H1 (cell line): ENCODE data around the gene AVPR2. TPM values are rescaled to one million over a fixed set of nuclear protein-coding genes. Genes with fewer than 3 reads are reported as not detected.

ENCODE experiments used
- BACH1 ChIP-seq: IDR thresholded peaks from 2 replicates; pipeline ENCODE4 v1.6.1; 2012; ENCODE audit warnings: low read length, improper control_type of control experiment
- TAF1 ChIP-seq: IDR thresholded peaks from 2 replicates; pipeline ENCODE4 v1.6.1; 2011; ENCODE audit warnings: mild to moderate bottlenecking, low read depth, low read length
- polyA plus RNA-seq, 7 experiments: library from polyadenylated mRNA; depleted of rRNA in 3 of 7; stranded (reverse) in 5 of 7; unstranded in 2 of 7; fragments of >200 nt in 5 of 7; fragments of 200-250 nt in 2 of 7; gene quantifications; 1 replicate in 5 of 7; 2 replicates in 1 of 7; 4 replicates in 1 of 7; pipeline versions ENCODE4 v1.2.1 to v1.2.3, GENCODE V29; 2011 to 2013; ENCODE audit warnings: missing spikeins in 2 of 7, mixed read lengths in 2 of 7
- total RNA-seq: library from RNA; stranded (reverse); fragmentation: NEBNext Ultra II Directional; extraction: Animal tissue kit (Norgen Biotek cat#: 25700); gene quantifications from 2 replicates; pipeline ENCODE4 v1.2.1, GENCODE V29; 2021

The AVPR2 gene
- total and polyA plus RNA-seq, 2 of the 8 experiments (the other 6 are each of a cell fraction or from before 2014, with no cell fraction given), result 0.09 TPM; not detected in 1

- TF ChIP-seq BACH1, result no peak
- TF ChIP-seq TAF1, result no peak
- TF ChIP-seq, all 59 proteins: peak for 0
These were observed 36.8 kb upstream of the AVPR2 start (continued) for GRCh38 chrX:153867671-153868070.
